Activated naive CD8-positive, alpha-beta T cell (primary cell): Measurements from ENCODE around the gene PPM1A.

Experiments
- H3K27ac Mint-ChIP-seq: one replicate; pipeline ENCODE4 v1.8.0; 2021; ENCODE audit warnings: mixed read lengths
- H3K27me3 Mint-ChIP-seq: one replicate; pipeline ENCODE4 v1.8.0; 2021; ENCODE audit warnings: mixed read lengths
- H3K36me3 Mint-ChIP-seq: one replicate; pipeline ENCODE4 v1.8.0; 2021; ENCODE audit warnings: mixed read lengths
- H3K4me1 Mint-ChIP-seq: one replicate; pipeline ENCODE4 v1.8.0; 2021; ENCODE audit warnings: low read depth, mixed read lengths
- H3K4me3 Mint-ChIP-seq: one replicate; pipeline ENCODE4 v1.8.0; 2021; ENCODE audit warnings: mild to moderate bottlenecking, mixed read lengths
- H3K9me3 Mint-ChIP-seq: one replicate; pipeline ENCODE4 v1.8.0; 2021; ENCODE audit warnings: low read depth, mixed read lengths

PPM1A gene

GRCh38 chr14:60273956-60274355, 24.9 kb downstream of the PPM1A start:
- Mint-ChIP-seq H3K36me3 (peaks cover 14% of the 10 kb centered on the region), H3K27me3 (no peaks in the 10 kb centered on the region), H3K4me1 (peaks cover 76% of the 10 kb centered on the region), H3K9me3 (no peaks in the 10 kb centered on the region), H3K27ac (no peak overlapping the region), H3K4me3 (no peak overlapping the region)

DNA sequence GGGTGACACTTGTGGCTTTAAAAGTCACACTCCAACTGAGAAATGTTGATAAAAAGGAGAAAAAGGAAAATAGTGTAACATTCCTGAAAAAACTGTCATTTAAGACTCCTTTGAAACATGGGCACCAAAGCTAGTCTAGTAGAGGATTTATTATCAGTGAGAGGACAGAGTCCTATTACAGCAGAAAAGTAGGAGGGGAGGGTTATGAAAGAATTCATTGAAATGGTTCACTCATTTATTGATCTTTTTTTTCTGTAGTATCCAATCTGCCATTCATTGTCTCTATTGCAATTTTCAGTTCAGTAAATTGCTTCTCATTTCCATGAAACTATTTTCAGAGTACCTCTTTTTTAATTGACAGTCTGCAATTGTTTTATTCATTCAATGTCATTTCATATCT, 25.4 kb downstream of the PPM1A start:
- Mint-ChIP-seq H3K9me3 (no peaks in the 10 kb centered on the region), H3K36me3 (peaks cover 16% of the 10 kb centered on the region), H3K27ac (no peak overlapping the region), H3K4me1 (peaks cover 72% of the 10 kb centered on the region), H3K27me3 (no peaks in the 10 kb centered on the region), H3K4me3 (no peak overlapping the region)

DNA sequence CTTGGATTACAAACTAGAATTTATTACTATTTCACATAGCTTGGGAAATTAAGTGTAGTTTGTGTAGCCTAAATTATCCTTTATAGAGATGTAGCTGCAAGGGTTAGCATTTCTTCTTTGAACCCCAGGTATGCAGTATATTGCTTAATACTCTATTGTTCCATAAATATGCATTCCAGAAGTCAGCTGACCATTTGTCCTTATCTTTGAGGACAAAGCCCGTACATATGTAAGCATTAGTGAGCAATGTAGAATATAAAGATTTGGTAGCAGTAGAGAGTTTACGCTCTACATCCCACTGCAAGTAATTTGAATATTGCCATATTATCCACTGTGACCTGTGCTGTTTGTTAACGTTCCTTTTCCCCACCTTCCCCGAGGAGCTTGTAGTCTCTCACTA, 26.9 kb downstream of the PPM1A start:
- no peaks in the 10 kb centered on the region for H3K27me3 Mint-ChIP-seq
- no peak overlapping the region for H3K27ac Mint-ChIP-seq
- peaks cover 69% of the 10 kb centered on the region for H3K4me1 Mint-ChIP-seq
- H3K9me3 Mint-ChIP-seq = no peaks in the 10 kb centered on the region
- H3K4me3 Mint-ChIP-seq = no peak overlapping the region
- peaks cover 12% of the 10 kb centered on the region for H3K36me3 Mint-ChIP-seq

DNA sequence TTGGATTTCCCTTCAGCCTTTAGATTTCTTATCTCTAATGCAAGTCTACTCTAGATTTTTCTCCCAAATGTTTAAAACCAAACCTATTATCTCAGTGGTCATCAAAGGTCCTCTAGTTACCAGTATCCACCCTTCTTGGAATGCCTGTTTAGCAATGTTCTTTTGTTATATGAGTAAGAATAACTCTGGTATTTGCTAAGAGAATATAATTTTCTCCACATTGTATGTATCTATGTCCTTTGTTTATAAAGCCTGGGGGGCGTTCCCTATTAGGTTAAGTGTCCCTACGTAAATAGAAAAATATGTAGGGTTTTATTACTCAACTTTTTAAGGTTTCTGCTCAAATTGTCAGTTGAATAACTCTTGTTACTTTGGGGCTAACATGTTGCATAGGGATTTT, 27.3 kb downstream of the PPM1A start:
- Mint-ChIP-seq H3K4me1 (peaks cover 68% of the 10 kb centered on the region), H3K36me3 (peaks cover 9% of the 10 kb centered on the region), H3K9me3 (no peaks in the 10 kb centered on the region), H3K27me3 (no peaks in the 10 kb centered on the region), H3K4me3 (no peak overlapping the region), H3K27ac (no peak overlapping the region)

GRCh38 chr14:60277605-60278190, 28.7 kb downstream of the PPM1A start:
- Mint-ChIP-seq H3K4me1 (peaks cover 60% of the 10 kb centered on the region), H3K9me3 (no peaks in the 10 kb centered on the region), H3K27me3 (no peaks in the 10 kb centered on the region), H3K4me3 (no peak overlapping the region), H3K27ac (no peak overlapping the region), H3K36me3 (peaks cover 14% of the 10 kb centered on the region)

GRCh38 chr14:60278350-60278749, 29.3 kb downstream of the PPM1A start:
- Mint-ChIP-seq H3K4me1 (peaks cover 54% of the 10 kb centered on the region), H3K9me3 (no peaks in the 10 kb centered on the region), H3K36me3 (peaks cover 20% of the 10 kb centered on the region), H3K27me3 (no peaks in the 10 kb centered on the region), H3K4me3 (no peak overlapping the region), H3K27ac (no peak overlapping the region)

- Mint-ChIP-seq H3K4me1 (peaks cover under 1% of the 10 kb centered on the region), H3K27me3 (no peaks in the 10 kb centered on the region), H3K36me3 (peaks cover 24% of the 10 kb centered on the region), H3K27ac (no peak overlapping the region), H3K9me3 (no peaks in the 10 kb centered on the region), H3K4me3 (no peak overlapping the region)
These were observed 38.4 kb downstream of the PPM1A start for GRCh38 chr14:60287452-60287851.

DNA sequence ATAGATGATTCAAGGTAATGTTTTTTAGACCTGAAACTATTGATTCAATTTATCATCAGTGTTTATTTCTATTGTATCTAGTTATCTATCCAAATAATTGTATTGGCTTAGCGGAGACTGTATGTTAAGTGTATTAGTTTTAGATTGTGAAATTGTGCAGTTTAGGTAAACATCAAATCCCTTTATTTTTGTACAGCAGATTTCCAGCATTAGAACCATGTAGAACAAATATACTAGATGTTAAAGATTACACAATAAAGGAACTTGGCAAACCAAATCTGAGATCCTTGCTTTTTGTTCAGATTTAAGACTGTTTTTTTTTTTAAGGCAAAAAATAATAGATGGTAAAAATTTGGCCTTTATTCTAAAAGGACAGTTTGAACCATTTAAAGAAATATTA, 39.3 kb downstream of the PPM1A start:
- Mint-ChIP-seq H3K4me3 (no peak overlapping the region), H3K4me1 (no peaks in the 10 kb centered on the region), H3K9me3 (no peaks in the 10 kb centered on the region), H3K27me3 (no peaks in the 10 kb centered on the region), H3K36me3 (peaks cover 22% of the 10 kb centered on the region), H3K27ac (no peak overlapping the region)

GRCh38 chr14:60294411-60295069, 45.5 kb downstream of the PPM1A start:
- Mint-ChIP-seq H3K4me3 (no peak overlapping the region), H3K9me3 (no peaks in the 10 kb centered on the region), H3K27me3 (no peaks in the 10 kb centered on the region), H3K27ac (no peak overlapping the region), H3K4me1 (no peaks in the 10 kb centered on the region), H3K36me3 (peaks cover 17% of the 10 kb centered on the region)

DNA sequence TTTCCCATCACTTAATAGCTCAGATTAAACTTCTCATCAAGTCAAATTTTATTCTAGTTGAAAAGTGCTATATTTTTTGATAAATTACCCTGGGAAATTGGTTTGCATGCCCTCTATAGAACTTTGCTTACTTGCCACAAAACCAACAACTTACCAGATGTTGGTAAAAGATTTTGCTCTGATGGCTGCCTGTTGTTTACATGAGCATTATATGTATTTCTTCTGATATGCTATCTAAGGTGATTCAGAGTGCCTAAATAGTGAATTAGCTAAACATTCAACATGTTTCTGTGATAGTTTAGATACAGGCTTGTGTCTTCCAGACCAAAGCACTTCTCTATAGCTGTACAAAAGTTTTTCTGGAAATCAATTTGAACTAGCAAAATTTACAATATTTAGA, 51.0 kb downstream of the PPM1A start:
- Mint-ChIP-seq H3K36me3 (peaks cover 4% of the 10 kb centered on the region), H3K27ac (no peak overlapping the region), H3K4me3 (no peak overlapping the region), H3K4me1 (no peaks in the 10 kb centered on the region), H3K9me3 (no peaks in the 10 kb centered on the region), H3K27me3 (no peaks in the 10 kb centered on the region)

DNA sequence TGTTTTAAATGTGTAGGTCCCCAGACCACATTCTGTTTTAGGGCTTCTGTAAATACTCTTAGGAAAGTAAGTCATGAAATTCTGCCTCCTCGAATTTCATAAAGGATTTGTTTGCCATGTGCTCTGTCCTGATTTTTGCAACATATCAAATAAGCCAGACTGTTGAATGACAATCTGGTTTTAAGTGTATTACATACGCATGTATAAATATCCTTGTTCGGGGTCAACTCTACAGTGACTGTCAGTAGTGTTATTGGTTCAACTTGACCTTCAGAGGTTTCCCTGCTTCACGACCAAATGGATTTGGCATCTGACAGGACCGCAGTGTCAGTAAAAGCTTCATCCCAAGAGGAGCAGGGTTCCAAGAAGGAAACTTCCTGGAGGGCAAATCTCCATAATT, 52.7 kb downstream of the PPM1A start:
- H3K27ac Mint-ChIP-seq = no peak overlapping the region
- H3K9me3 Mint-ChIP-seq = no peaks in the 10 kb centered on the region
- H3K36me3 Mint-ChIP-seq = peaks cover 9% of the 10 kb centered on the region
- no peaks in the 10 kb centered on the region for H3K27me3 Mint-ChIP-seq
- H3K4me3 Mint-ChIP-seq = no peak overlapping the region
- no peaks in the 10 kb centered on the region for H3K4me1 Mint-ChIP-seq

GRCh38 chr14:60302663-60303062, 53.6 kb downstream of the PPM1A start:
- no peak overlapping the region for H3K4me3 Mint-ChIP-seq
- H3K4me1 Mint-ChIP-seq = no peaks in the 10 kb centered on the region
- no peaks in the 10 kb centered on the region for H3K9me3 Mint-ChIP-seq
- H3K27me3 Mint-ChIP-seq = no peaks in the 10 kb centered on the region
- H3K27ac Mint-ChIP-seq = no peak overlapping the region
- peaks cover 5% of the 10 kb centered on the region for H3K36me3 Mint-ChIP-seq

DNA sequence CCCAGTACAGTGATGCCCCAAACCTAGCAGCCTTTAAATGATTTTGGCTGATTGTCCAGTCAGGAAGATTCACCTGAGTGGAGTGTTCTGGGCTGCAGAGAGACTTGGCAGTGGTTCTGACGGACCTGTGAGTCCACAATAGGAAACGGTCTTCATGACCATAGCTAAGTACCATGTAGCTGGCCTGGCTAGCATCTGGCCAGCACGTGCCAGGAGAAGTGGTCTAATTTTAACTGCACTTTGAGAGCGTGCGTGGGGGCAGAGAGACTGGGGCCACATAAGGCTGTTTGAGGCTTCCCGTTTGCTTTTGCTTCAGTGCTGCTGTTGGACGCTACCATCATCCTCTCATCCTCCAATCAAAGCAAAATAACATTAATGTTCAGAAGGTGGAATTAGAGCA, 54.7 kb downstream of the PPM1A start:
- Mint-ChIP-seq H3K9me3 (no peaks in the 10 kb centered on the region), H3K36me3 (peaks cover 6% of the 10 kb centered on the region), H3K4me1 (no peaks in the 10 kb centered on the region), H3K4me3 (no peak overlapping the region), H3K27ac (no peak overlapping the region), H3K27me3 (no peaks in the 10 kb centered on the region)

DNA sequence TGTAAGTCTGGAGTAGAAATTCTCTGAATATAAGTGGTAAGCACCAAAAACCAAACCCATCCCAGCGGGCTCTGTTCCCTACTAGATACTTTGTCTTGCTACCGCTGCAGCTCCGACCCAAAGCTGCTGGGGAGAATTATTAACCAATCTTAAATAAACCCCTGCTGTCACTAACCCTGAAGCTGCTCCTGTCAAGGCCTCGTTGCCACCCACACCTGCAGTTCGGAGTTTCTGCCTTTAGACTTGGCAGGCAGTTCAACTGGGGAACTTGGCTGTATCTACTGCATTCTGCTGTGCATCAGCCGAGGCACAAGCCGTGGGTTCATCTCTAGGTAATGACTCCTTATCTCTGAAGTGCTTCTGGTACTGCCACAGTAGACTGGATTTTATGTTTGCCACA, 55.5 kb downstream of the PPM1A start:
- H3K36me3 Mint-ChIP-seq = peaks cover 6% of the 10 kb centered on the region
- no peaks in the 10 kb centered on the region for H3K9me3 Mint-ChIP-seq
- no peaks in the 10 kb centered on the region for H3K27me3 Mint-ChIP-seq
- no peak overlapping the region for H3K27ac Mint-ChIP-seq
- H3K4me3 Mint-ChIP-seq = no peak overlapping the region
- no peaks in the 10 kb centered on the region for H3K4me1 Mint-ChIP-seq

GRCh38 chr14:60309867-60310552, 61.0 kb downstream of the PPM1A start:
- Mint-ChIP-seq H3K4me1 (no peaks in the 10 kb centered on the region), H3K27ac (no peak overlapping the region), H3K9me3 (no peaks in the 10 kb centered on the region), H3K4me3 (no peak overlapping the region), H3K27me3 (peaks cover 5% of the 10 kb centered on the region), H3K36me3 (peaks cover 6% of the 10 kb centered on the region)

DNA sequence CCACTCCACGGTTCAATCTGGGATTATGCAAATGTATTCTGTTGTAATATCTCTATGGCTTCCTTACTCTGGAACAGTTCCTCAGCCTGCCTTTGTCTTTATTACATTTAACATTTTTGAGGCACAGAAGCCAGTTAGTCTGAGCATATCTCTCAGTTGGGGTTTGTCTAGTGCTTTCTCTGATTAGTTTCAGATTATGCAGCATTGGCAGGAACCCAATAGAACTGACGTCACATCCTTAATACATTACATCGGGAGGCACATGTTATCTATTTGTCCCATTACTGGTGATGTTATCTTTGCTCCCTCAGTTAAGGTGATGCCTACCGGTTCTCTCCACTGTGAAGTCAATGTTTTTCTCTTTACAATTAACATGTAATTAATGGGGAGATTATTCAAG, 62.4 kb downstream of the PPM1A start:
- Mint-ChIP-seq H3K27me3 (peaks cover 7% of the 10 kb centered on the region), H3K36me3 (peaks cover 2% of the 10 kb centered on the region), H3K4me1 (no peaks in the 10 kb centered on the region), H3K27ac (no peak overlapping the region), H3K9me3 (no peaks in the 10 kb centered on the region), H3K4me3 (no peak overlapping the region)
